Brain pericyte (primary cell): ENCODE data around the gene SYT2.
"Not testable (repeated sequence)": the region's sequence is repeated elsewhere in the genome, so short reads cannot be mapped to it uniquely, and the experiment has no call there.

Experiments
- DNase-seq: peaks from one replicate; pipeline ENCODE4 v3.0.0-alpha.2; 2012; ENCODE audit warnings: low read depth, low spot score

SYT2 gene

GRCh38 chr1:202710070-202711045, at the start of gene SYT2:
Gene SYT2 (minus strand): TSS chr1:202710454. CDS start chr1:202605772, 104,682 bp downstream.
- DNase-seq: no peak

GRCh38 chr1:202756391-202756790, 46.1 kb upstream of the SYT2 start:
- DNase-seq: no peak

- no peak for DNase-seq
These were observed 44.0 kb upstream of the SYT2 start for GRCh38 chr1:202754293-202754692.

- no peak for DNase-seq
These were observed 42.5 kb upstream of the SYT2 start for GRCh38 chr1:202752774-202753173.

GRCh38 chr1:202750761-202751160, 40.5 kb upstream of the SYT2 start:
- DNase-seq: no peak

- DNase-seq: no peak
These were observed 39.8 kb upstream of the SYT2 start for GRCh38 chr1:202750024-202750423.

GRCh38 chr1:202745323-202745888, 35.2 kb upstream of the SYT2 start:
- DNase-seq: no peak

DNA sequence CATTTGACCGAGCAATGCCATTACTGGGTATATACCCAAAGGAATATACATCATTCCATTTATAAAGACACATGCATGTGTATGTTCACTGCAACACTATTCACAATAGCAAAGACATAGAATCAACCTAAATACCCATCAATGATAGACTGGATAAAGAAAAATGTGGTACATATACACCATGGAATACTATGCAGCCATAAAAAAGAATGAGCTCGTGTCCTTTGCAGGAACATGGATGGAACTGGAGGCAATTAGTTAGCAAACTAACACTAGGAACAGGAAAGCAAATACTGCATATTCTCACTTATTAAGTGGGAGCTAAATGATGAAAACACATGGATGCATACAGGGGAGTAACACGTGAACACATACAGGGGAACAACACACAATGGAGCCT, 34.5 kb upstream of the SYT2 start:
- not testable (repeated sequence) for DNase-seq

GRCh38 chr1:202742496-202742895, 32.2 kb upstream of the SYT2 start:
- no peak for DNase-seq

- DNase-seq: no peak
These were observed 23.0 kb upstream of the SYT2 start for GRCh38 chr1:202733251-202733650.

DNA sequence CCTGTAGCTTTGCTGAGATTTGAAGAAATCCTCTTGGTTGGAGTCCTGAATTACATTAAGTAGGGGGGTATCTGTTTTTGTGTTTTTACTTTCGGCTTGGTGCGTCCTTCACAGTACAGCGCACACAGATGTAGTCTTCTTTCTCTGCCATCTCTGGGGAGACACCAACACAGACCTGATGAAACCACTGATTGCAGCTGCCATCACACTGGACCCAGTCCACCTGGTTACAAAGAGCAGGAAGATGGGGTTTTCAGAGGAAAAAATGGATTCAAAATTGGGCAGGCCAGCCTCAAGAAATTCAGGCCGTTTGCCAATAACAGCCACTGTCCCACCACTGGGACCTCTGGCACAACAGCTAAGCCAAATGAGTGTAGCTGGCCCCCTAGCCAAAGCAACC, 18.7 kb upstream of the SYT2 start:
- no peak for DNase-seq

DNA sequence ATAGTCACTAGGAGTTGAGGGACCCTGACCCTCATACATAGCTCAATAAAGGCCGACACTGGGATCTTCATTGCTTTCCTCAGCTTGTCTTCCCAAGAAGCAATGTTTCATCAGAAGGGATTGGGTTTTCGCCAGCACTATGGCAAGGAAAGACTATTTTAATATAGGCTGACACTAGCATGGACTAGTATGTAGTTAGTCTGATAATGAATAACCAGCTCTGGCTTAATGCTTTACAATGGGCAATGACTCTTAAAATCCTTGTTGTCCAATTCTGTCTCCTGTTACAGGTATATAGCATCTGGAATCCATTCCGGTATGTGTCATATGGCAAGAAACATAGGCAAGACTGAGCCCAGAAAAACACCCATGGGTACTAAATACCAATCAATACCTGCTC, 15.3 kb upstream of the SYT2 start:
- DNase-seq: no peak

DNA sequence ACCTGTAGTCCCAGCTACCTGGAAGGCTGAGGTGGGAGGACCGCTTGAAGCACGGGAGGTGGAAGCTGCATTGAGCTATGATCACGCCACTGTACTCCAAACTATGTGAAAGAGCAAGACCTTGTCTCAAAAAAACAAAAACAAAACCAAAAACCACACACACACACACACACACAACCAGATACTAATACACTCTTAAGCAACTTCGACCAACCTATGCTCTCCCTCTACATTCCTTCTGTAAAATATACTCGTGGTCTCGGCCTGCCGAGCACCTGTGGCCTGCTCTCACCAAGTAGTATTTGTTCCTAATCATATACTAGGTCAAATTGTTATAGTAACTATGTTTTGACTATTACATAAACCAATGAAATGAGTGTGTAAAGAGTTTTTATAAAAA, 13.5 kb upstream of the SYT2 start:
- DNase-seq: no peak

DNA sequence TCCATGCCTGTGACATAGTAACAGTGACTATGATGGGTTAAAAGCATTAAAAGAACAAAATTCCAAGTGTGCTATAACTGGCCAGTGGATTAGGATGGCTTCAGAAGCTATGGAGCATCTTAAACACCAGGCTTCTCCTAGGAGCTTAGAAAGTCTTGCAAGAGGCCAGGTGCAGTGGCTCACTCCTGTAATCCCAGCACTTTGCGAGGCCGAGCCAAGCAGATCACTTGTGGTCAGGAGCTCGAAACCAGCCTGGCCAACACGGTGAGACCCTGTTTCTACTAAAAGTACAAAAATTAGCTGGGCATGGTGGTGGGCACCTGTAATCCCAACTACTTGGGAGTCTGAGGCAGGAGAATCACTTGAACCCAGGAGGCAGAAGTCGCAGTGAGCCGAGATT, 12.8 kb upstream of the SYT2 start:
- DNase-seq: not testable (repeated sequence)

- DNase-seq: no peak
These were observed 6.4 kb upstream of the SYT2 start for GRCh38 chr1:202716654-202717053.

DNA sequence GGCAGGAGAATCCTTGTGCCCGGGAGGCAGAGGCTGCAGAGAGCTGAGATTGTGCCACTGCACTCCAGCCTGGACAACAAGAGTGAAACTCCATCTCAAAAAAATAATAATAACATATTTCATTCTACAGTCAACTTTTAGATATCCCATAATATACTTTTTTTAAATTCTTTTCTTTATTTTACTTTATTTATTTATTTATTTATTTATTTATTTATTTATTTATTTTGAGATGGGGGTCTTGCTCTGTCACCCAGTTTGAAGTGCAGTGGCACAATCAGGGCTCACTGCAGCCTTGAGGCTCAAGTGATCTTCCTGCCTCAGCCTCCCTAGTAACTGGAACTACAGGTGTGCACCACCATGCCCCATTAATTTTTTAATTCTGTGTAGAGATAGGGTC, 3.9 kb upstream of the SYT2 start:
- not testable (repeated sequence) for DNase-seq

DNA sequence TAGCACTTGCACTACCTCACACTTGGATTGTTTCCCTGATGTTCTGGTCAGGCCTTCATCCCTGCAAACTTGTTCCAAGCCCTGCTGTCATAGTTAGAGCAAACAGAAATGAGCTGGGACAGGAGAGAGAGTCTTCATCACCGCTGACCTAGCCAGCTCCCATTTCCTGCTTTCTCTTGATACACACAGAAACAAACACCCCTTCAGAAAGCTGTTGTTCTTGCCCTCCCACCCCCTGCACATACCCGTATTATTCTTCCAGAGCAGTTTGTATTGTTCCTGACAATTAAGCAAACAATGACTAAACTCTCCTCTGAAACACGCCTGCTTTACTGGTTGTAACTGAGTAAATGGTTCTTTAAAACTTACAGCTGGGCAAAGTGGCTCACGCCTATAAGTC, 2.9 kb upstream of the SYT2 start:
- DNase-seq: no peak

DNA sequence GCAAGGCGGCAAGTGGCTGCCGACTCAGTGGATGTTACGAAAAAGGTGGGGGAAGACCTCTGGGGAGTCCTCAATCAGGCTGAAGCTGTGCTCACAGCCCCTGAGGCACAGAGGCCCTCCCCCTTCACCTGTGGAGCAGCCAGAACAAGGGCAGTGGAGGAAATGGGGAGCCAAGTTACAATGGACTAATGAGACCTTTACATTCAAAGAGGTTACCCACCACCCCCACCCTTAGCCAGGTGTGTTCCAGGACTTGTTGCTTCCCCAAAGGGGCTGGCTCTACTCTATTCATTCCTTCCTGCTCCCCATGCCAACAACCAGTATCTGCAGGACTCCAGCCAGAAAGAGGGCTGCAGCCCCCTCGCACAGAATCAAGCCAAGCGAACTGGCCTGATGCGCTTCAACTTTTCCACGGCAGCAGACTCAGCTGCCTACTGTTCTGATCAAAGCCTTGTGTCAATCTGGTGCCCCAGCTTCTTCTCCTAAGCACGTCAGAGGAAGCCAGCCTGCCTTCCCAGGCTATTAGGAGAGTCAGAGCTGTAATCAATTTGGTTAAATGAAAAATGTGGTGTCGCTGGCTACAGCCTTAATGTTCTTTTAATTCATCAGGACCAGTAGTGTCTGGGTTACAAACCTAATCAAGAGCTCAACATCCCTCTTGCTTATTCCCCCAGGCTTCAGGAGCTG, 1.8 kb upstream of the SYT2 start:
- DNase-seq: no peak

DNA sequence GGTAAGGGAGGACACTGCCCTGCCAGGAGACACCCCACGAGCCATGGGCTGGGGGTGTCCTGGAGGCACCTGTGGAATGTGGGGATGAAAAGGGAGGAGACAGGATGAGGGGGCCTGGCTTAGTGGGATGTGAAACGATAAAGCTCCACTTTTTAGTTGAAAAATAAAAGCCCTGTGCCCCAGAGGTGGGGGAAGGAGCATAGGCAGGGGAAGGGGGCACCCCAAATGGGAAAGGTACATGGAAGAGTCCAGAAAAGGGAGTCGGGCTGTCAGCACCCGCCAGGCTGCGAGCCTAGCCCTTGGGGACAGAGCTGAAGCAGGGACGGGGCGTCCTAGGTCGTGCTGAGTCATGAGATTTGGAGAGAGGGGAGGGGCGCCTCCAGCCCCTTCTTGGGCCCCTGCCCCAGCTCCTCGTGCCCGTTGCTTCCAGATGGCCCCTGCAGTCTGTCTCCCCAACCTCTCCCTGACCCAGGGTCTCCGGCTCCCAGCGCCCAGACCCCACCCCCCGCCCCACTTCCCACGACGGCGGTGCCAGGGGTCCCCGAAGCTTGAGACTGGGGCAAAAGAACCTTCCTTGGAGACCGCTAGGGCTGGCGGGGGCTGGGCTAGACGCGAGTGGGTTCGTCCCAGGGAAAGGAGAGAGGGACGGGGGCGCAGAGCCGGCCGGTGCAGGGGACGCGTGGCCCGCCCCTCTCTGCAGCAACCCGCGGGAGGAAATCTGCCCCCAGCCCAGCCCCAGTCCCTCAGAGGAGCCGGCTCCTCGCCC, 795 bp downstream of the SYT2 start:
- no peak for DNase-seq

DNA sequence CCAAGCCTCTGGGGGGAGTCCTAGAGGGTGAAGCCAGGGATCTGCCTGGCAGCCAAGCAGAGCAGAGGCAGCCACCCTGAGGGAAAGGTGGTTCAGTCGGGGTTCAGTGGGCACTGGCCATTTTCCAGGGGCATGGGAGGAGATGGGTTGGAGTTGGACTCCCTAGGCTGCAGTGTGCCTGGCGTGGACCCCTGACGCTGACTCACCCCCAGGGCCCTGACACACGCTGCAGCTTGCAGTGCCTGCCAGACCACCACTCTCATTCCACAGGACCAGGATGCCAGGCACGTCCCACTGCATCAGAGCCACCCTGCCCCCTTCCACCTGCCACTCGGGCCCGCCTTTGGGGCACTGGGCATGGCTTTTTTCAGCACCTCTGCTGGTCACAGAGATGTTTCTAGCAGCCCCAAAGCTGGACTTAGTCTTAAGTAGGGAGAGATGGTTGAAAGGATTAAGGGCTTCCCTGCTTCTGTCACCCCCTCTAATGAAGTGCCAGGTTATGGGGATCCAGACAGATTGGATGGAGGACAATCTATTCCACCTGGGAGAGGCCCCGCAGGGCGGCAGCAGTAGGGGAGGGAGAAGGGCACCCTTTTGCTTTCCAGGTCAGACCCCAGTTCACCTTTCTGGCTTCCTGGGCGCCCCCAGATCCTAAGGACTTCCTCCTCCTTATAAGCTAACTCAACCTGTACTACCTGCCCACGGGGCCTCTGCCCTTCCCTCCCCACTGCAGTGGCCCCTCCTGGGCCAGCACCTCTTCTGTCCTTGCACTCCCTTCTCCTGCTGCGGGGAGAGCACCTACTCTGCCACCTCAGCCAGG, 1.6 kb downstream of the SYT2 start:
- no peak for DNase-seq

DNA sequence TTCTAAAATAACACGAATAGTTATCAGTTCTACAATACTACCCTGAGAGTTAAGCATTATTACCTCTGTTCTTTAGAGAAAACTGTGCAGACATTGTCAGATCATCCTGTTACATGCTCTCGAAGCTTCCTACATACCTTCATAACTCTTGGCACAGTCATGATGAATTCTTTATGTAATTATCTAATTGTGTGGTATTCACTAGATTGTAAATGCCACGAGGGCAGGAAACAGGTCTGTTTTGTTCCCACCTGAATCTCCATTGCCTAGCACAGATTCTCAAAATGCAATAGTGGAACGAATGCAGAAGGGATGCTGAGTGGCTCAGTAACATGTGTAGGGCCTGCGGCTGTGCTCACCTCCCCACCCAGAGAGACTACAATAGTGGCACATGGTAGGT, 3.4 kb downstream of the SYT2 start:
- no peak for DNase-seq
